HG03439 (cell line): Measurements from ENCODE around the gene GNG13.
"Not testable (repeated sequence)": the region's sequence is repeated elsewhere in the genome, so short reads cannot be mapped to it uniquely, and the experiment has no call there.

Experiments used
- ATAC-seq: cut with Tn5 transposase; IDR thresholded peaks from one replicate; pipeline ENCODE4 v1.9.1; 2021; ENCODE audit warnings: mild to moderate bottlenecking, moderate library complexity; ENCODE audit not compliant: unreplicated experiment

GNG13 gene

GRCh38 chr16:832652-833336 is 32.3 kb upstream of the GNG13 start:
- no peak for ATAC-seq

GRCh38 chr16:831571-832413 is 31.3 kb upstream of the GNG13 start:
- no peak for ATAC-seq

GRCh38 chr16:830871-831570 is 30.5 kb upstream of the GNG13 start:
- ATAC-seq = no peak

- ATAC-seq = no peak
Observed at GRCh38 chr16:830107-830870, 29.8 kb upstream of the GNG13 start.

- no peak for ATAC-seq
Observed at GRCh38 chr16:828891-829290, 28.4 kb upstream of the GNG13 start.

- ATAC-seq = no peak
Observed at GRCh38 chr16:827513-827912, 27.0 kb upstream of the GNG13 start.

- no peak for ATAC-seq
Observed at GRCh38 chr16:825341-826061, 25.0 kb upstream of the GNG13 start.

- no peak for ATAC-seq
Observed at GRCh38 chr16:824601-825000, 24.1 kb upstream of the GNG13 start.

- ATAC-seq = no peak
Observed at GRCh38 chr16:824194-824593, 23.7 kb upstream of the GNG13 start.

GRCh38 chr16:822909-823297 is 22.4 kb upstream of the GNG13 start:
- no peak for ATAC-seq

- ATAC-seq = no peak
Observed at GRCh38 chr16:822174-822908, 21.8 kb upstream of the GNG13 start.

- ATAC-seq = no peak
Observed at GRCh38 chr16:821751-822150, 21.2 kb upstream of the GNG13 start.

- ATAC-seq = no peak
Observed at GRCh38 chr16:820748-821147, 20.2 kb upstream of the GNG13 start.

- not testable (repeated sequence) for ATAC-seq
Observed at GRCh38 chr16:820044-820408, 19.5 kb upstream of the GNG13 start.

GRCh38 chr16:819336-820043 is 19.0 kb upstream of the GNG13 start:
- no peak for ATAC-seq

GRCh38 chr16:818592-818991 is 18.1 kb upstream of the GNG13 start:
- no peak for ATAC-seq

- ATAC-seq = no peak
Observed at GRCh38 chr16:818132-818531, 17.6 kb upstream of the GNG13 start.

- ATAC-seq = no peak
Observed at GRCh38 chr16:817001-817906, 16.7 kb upstream of the GNG13 start.
